ENCODE measurements around the gene DCANP1. TPM values are rescaled to one million over a fixed set of nuclear protein-coding genes. Genes with fewer than 3 reads are reported as not detected.

DCANP1 gene
- total and polyA plus RNA-seq, 2 donors (not counting 3 experiments of a cell fraction or from before 2014, with no cell fraction given) = not detected

- CTCF ChIA-PET = interaction anchor here (1.4 to 3.9 kb wide), 3 partner anchors 32 to 47 kb away, joined by 4 to 33 read pairs (median 4); no protein-coding TSS in a partner anchor
- no peaks in the 10 kb centered on the region for H3K4me1 ChIP-seq (ENCODE audit: control insufficient read depth, extremely low read depth, insufficient read depth, low read length)
- FAIRE-seq = no peak
- H3K9me1 ChIP-seq (replicated peaks; ENCODE audit: control insufficient read depth, extremely low read depth, insufficient read depth, low read length) = no peaks in the 10 kb centered on the region
- no peak for TF ChIP-seq EZH2 (IDR thresholded peaks at IDR 0.05; ENCODE audit: borderline replicate concordance, low read depth, low read length, severe bottlenecking)
- no peak for TF ChIP-seq POLR2AphosphoS5 (IDR thresholded peaks at IDR 0.05; ENCODE audit: insufficient read depth, low read depth, low read length)
- TF ChIP-seq JUN (IDR thresholded peaks at IDR 0.05; ENCODE audit: borderline replicate concordance, insufficient read depth, insufficient read length, low read depth) = no peak
- TF ChIP-seq MYC (IDR thresholded peaks at IDR 0.05; ENCODE audit: low read depth, low read length) = no peak
- TF ChIP-seq FOS (IDR thresholded peaks at IDR 0.05; ENCODE audit: borderline replicate concordance, insufficient read depth, low read length) = no peak
- TF ChIP-seq POLR2A (IDR thresholded peaks at IDR 0.05; ENCODE audit: low read depth, low read length) = no peak
- no peak for TF ChIP-seq MAX (IDR thresholded peaks at IDR 0.05; ENCODE audit: insufficient read depth, insufficient read length)
- no peak for TF ChIP-seq GATA2 (IDR thresholded peaks at IDR 0.05; ENCODE audit: insufficient read depth, insufficient read length, low read depth, low read length)
- TF ChIP-seq CTCF (IDR thresholded peaks at IDR 0.05; ENCODE audit: extremely low read depth in 1 of 2, insufficient read depth in 1 of 2, low read depth in 1 of 2, low read length in 2 of 2) = no peak
- H3K4me2 ChIP-seq (ENCODE audit: insufficient read depth, low read length) = no peak overlapping the region
- no peak for DNase-seq (ENCODE audit: low read depth, low spot score)
- intact Hi-C loops (cut with micrococcal nuclease) (no loop called here), dilution Hi-C loops (cut with MboI; ENCODE audit: extremely low pct_ligation_motif_present, low sequenced_read_pairs) (no loop called here)
- POLR2A ChIA-PET = no interaction called here
- BruUV-seq (replicated peaks) = no TSS peak
- no peaks in the 10 kb centered on the region for H3K36me3 ChIP-seq (ENCODE audit: control insufficient read depth in 2 of 2, extremely low read depth in 1 of 2, insufficient read depth in 2 of 2, low read length in 2 of 2)
- no peak overlapping the region for H3K27ac ChIP-seq (ENCODE audit: insufficient read depth, low read depth, low read length)
- no peak overlapping the region for H2AFZ ChIP-seq (ENCODE audit: low read depth, low read length)
- no peaks in the 10 kb centered on the region for H3K79me2 ChIP-seq (ENCODE audit: control insufficient read depth, insufficient read depth, low read length)
- H4K20me1 ChIP-seq (replicated peaks; ENCODE audit: control insufficient read depth, extremely low read depth, insufficient read depth, low read length) = no peaks in the 10 kb centered on the region
- H3K9me3 ChIP-seq (replicated peaks; ENCODE audit: control insufficient read depth, insufficient read depth, low read length) = no peaks in the 10 kb centered on the region
- peaks cover 13 to 42% of the 10 kb centered on the region in 2 experiments for H3K27me3 ChIP-seq (ENCODE audit: control insufficient read depth in 2 of 2, insufficient read depth in 2 of 2, low read length in 2 of 2)
- no peak overlapping the region for H3K4me3 ChIP-seq (replicated peaks in 1 of 3; ENCODE audit: insufficient read depth in 1 of 3, low read depth in 1 of 3, low read length in 3 of 3)
- no peak overlapping the region for H3K9ac ChIP-seq (replicated peaks; ENCODE audit: extremely low read depth, insufficient read depth, low read length)
Observed at GRCh38 chr5:135423146-135423845, 23.9 kb downstream of the DCANP1 start.

All from endothelial cell of umbilical vein (primary cell).